K562 (cell line): ENCODE measurements around the gene FGGY. TPM values are rescaled to one million over a fixed set of nuclear protein-coding genes. Genes with fewer than 3 reads are reported as not detected.

Experiments
- ARID4B ChIP-seq: sonication (generic); formaldehyde crosslinking; IDR thresholded peaks from 2 replicates; pipeline ENCODE4 v1.8.0; 2022; ENCODE audit warnings: mild to moderate bottlenecking, missing genetic modification reagents
- ASH1L ChIP-seq: fragments of 450-650 bp; IDR thresholded peaks from 2 replicates; pipeline ENCODE4 v1.6.1; 2018; ENCODE audit warnings: borderline replicate concordance, mild to moderate bottlenecking, low read depth; ENCODE audit not compliant: partially characterized antibody
- CEBPG ChIP-seq, 3 experiments: fragments of 200-800 bp in 1 of 3; sonication (Bioruptor generic) in 1 of 3; sonication (generic) in 1 of 3; formaldehyde crosslinking in 1 of 3; IDR thresholded peaks in 2 of 3; conservative IDR thresholded peaks in 1 of 3; 2 replicates each; pipeline versions ENCODE4 v1.6.1 to v1.8.0; 2016 to 2022; ENCODE audit warnings: missing compliant biosample characterization in 2 of 3, missing genetic modification characterization in 2 of 3, mild to moderate bottlenecking in 1 of 3, missing genetic modification reagents in 1 of 3
- E2F5 ChIP-seq: sonication (generic); formaldehyde crosslinking; IDR thresholded peaks from 2 replicates; pipeline ENCODE4 v1.8.0; 2022; ENCODE audit warnings: mild to moderate bottlenecking, missing genetic modification reagents
- NR0B1 ChIP-seq: fragments of 450-650 bp; IDR thresholded peaks from one replicate; pipeline ENCODE4 v1.6.1; 2018; ENCODE audit warnings: mild to moderate bottlenecking, moderate library complexity; ENCODE audit not compliant: partially characterized antibody
- RNF2 ChIP-seq: sonication (generic); IDR thresholded peaks from 2 replicates; pipeline ENCODE4 v1.6.1; 2016
- TCF3 ChIP-seq: sonication (generic); formaldehyde crosslinking; IDR thresholded peaks from 2 replicates; pipeline ENCODE4 v1.4.0; 2020; ENCODE audit warnings: mild to moderate bottlenecking, missing genetic modification reagents
- TGIF2 ChIP-seq: sonication (generic); formaldehyde crosslinking; IDR thresholded peaks from 2 replicates; pipeline ENCODE4 v1.8.1; 2022; ENCODE audit warnings: mild to moderate bottlenecking, missing genetic modification reagents, moderate library complexity
- ZEB2 ChIP-seq: fragments of 450-650 bp; IDR thresholded peaks from 2 replicates; pipeline ENCODE4 v1.6.1; 2016
- ZNF143 ChIP-seq: sonication (generic); formaldehyde crosslinking; IDR thresholded peaks from 2 replicates; pipeline ENCODE4 v1.9.0; 2022; ENCODE audit warnings: mild to moderate bottlenecking, missing genetic modification reagents
- polyA plus RNA-seq, 8 experiments: library from polyadenylated mRNA; depleted of rRNA in 4 of 8; stranded (reverse) in 5 of 8; unstranded in 3 of 8; fragments of >200 nt; fragmentation: Nextera tagmentation in 2 of 8; fragmentation: Illumina TruSeq in 1 of 8; extraction: Ambion mirVana in 2 of 8; extraction: Trizol in 1 of 8; gene quantifications; 2 replicates each; pipeline versions ENCODE4 v1.2.1 to v1.2.3, GENCODE V29; 2011 to 2014; ENCODE audit warnings: inconsistent platforms in 1 of 8, missing spikeins in 1 of 8
- total RNA-seq, 7 experiments: library from RNA; depleted of rRNA in 6 of 7; stranded (reverse); fragments of >200 nt in 6 of 7; fragmentation: Illumina TruSeq in 2 of 7; extraction: Trizol in 2 of 7; gene quantifications; 2 replicates each; pipeline versions ENCODE4 v1.2.1 to v1.2.3, GENCODE V29; 2011 to 2021; ENCODE audit warnings: low replicate concordance in 1 of 7

FGGY gene
- total and polyA plus RNA-seq, 9 of the 15 experiments (the other 6 are each of a cell fraction or from before 2014, with no cell fraction given) = 9.7 to 19.2 (median 12.6) TPM

- TF ChIP-seq E2F5 (CRISPR knock-in tag) (no peak), TCF3 (CRISPR knock-in tag) (no peak), ZNF143 (CRISPR knock-in tag) (no peak), ZEB2 (no peak), CEBPG (CRISPR knock-in tag; IDR thresholded peaks at IDR 0.05) (no peak), CEBPG (tag; conservative IDR thresholded peaks at IDR 0.05 in 1 of 2, IDR thresholded peaks at IDR 0.05 in 1 of 2) (no peak), RNF2 (no peak), ASH1L (no peak), NR0B1 (no peak), TGIF2 (CRISPR knock-in tag) (no peak), ARID4B (no peak)
Measured at GRCh38 chr1:59366346-59366745, 69.5 kb downstream of the FGGY start (continued).
